ENCODE results near the gene RUNX2. TPM values are rescaled to one million over a fixed set of nuclear protein-coding genes. Genes with fewer than 3 reads are reported as not detected.

RUNX2 gene
- total and polyA plus RNA-seq, 4 donors = 1.8 to 6.7 (median 3.2) TPM

GRCh38 chr6:45323656-45324224 is 4.4 kb upstream of the RUNX2 start:
- Histone ChIP-seq H3K4me1 (ENCODE audit: control insufficient read depth in 5 of 5, insufficient read depth in 5 of 5, low read length in 5 of 5) (peaks cover 0 to 13% (median 3%) of the 10 kb centered on the region in 5 donors), H3K9ac (ENCODE audit: insufficient read depth in 1 of 2, low read length in 2 of 2) (no peak overlapping the region), H3K27ac (ENCODE audit: low read depth in 1 of 2, low read length in 1 of 2) (no peak overlapping the region), H3K4me3 (no peak overlapping the region), H3K27me3 (ENCODE audit: control insufficient read depth in 3 of 3, insufficient read depth in 3 of 3, low read length in 2 of 3) (no peaks in the 10 kb centered on the region), H3K9me3 (ENCODE audit: control insufficient read depth in 4 of 4, insufficient read depth in 3 of 4, low read length in 3 of 4) (no peaks in the 10 kb centered on the region), H3K36me3 (ENCODE audit: control insufficient read depth in 4 of 4, insufficient read depth in 4 of 4, low read length in 4 of 4) (no peaks in the 10 kb centered on the region)
- 32 to 52% methylated on average over 3 of the region's 3 CpGs for WGBS, 2 donors
- TF ChIP-seq, protein P1, sequence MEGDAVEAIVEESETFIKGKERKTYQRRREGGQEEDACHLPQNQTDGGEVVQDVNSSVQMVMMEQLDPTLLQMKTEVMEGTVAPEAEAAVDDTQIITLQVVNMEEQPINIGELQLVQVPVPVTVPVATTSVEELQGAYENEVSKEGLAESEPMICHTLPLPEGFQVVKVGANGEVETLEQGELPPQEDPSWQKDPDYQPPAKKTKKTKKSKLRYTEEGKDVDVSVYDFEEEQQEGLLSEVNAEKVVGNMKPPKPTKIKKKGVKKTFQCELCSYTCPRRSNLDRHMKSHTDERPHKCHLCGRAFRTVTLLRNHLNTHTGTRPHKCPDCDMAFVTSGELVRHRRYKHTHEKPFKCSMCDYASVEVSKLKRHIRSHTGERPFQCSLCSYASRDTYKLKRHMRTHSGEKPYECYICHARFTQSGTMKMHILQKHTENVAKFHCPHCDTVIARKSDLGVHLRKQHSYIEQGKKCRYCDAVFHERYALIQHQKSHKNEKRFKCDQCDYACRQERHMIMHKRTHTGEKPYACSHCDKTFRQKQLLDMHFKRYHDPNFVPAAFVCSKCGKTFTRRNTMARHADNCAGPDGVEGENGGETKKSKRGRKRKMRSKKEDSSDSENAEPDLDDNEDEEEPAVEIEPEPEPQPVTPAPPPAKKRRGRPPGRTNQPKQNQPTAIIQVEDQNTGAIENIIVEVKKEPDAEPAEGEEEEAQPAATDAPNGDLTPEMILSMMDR (IDR thresholded peaks at IDR 0.05; ENCODE audit: control extremely low read depth, extremely low read depth) = no peak
- DNase-seq (no peak), ATAC-seq (ENCODE audit: insufficient read depth, low FRiP score) (no peak)

GRCh38 chr6:45326698-45327417 is 1.3 kb upstream of the RUNX2 start:
- ATAC-seq (ENCODE audit: insufficient read depth, low FRiP score) (no peak), DNase-seq (no peak)
- 62 to 73% methylated on average over 5 of the region's 5 CpGs for WGBS, 2 donors
- no peaks in the 10 kb centered on the region for H3K27me3 ChIP-seq (ENCODE audit: control insufficient read depth in 3 of 3, insufficient read depth in 3 of 3, low read length in 2 of 3)
- no peaks in the 10 kb centered on the region for H3K9me3 ChIP-seq (ENCODE audit: control insufficient read depth in 4 of 4, insufficient read depth in 3 of 4, low read length in 3 of 4)
- H3K27ac ChIP-seq (ENCODE audit: low read depth in 1 of 2, low read length in 1 of 2) = no peak overlapping the region
- H3K9ac ChIP-seq (ENCODE audit: insufficient read depth in 1 of 2, low read length in 2 of 2) = no peak overlapping the region
- peaks cover 0 to 18% (median 3%) of the 10 kb centered on the region in 5 donors for H3K4me1 ChIP-seq (ENCODE audit: control insufficient read depth in 5 of 5, insufficient read depth in 5 of 5, low read length in 5 of 5)
- no peak overlapping the region for H3K4me3 ChIP-seq
- no peaks in the 10 kb centered on the region for H3K36me3 ChIP-seq (ENCODE audit: control insufficient read depth in 4 of 4, insufficient read depth in 4 of 4, low read length in 4 of 4)
- TF ChIP-seq, protein P1 (IDR thresholded peaks at IDR 0.05; ENCODE audit: control extremely low read depth, extremely low read depth) = no peak

DNA sequence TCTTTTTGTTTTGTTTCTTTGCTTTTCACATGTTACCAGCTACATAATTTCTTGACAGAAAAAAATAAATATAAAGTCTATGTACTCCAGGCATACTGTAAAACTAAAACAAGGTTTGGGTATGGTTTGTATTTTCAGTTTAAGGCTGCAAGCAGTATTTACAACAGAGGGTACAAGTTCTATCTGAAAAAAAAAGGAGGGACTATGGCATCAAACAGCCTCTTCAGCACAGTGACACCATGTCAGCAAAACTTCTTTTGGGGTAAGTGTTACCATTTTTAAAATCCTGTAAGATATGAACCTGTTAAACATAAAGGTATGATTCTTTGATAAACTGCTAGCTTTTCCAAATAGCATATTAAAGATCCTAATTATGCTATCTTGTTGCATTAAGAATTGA is 393 bp downstream of the RUNX2 start:
- no peak overlapping the region for H3K27ac ChIP-seq (ENCODE audit: low read depth in 1 of 2, low read length in 1 of 2)
- H3K4me1 ChIP-seq (ENCODE audit: control insufficient read depth in 5 of 5, insufficient read depth in 5 of 5, low read length in 5 of 5) = peaks cover 0 to 18% (median 0%) of the 10 kb centered on the region in 5 donors
- H3K36me3 ChIP-seq (ENCODE audit: control insufficient read depth in 4 of 4, insufficient read depth in 4 of 4, low read length in 4 of 4) = no peaks in the 10 kb centered on the region
- no peaks in the 10 kb centered on the region for H3K9me3 ChIP-seq (ENCODE audit: control insufficient read depth in 4 of 4, insufficient read depth in 3 of 4, low read length in 3 of 4)
- DNase-seq = no peak
- no peaks in the 10 kb centered on the region for H3K27me3 ChIP-seq (ENCODE audit: control insufficient read depth in 3 of 3, insufficient read depth in 3 of 3, low read length in 2 of 3)
- H3K9ac ChIP-seq (ENCODE audit: insufficient read depth in 1 of 2, low read length in 2 of 2) = no peak overlapping the region
- peak; percentile 36 for ATAC-seq (ENCODE audit: insufficient read depth, low FRiP score)
- TF ChIP-seq, protein P1 (IDR thresholded peaks at IDR 0.05; ENCODE audit: control extremely low read depth, extremely low read depth) = no peak
- H3K4me3 ChIP-seq = no peak overlapping the region

Data from lung (tissue), 12 donors.